WI38 (cell line): ENCODE results near the gene ADAM15.

Experiments used
- H3K4me3 ChIP-seq: 2 replicates; pipeline ENCODE4 v1.5.1; 2011; ENCODE audit warnings: low read depth, mild to moderate bottlenecking, control low read depth, low read length
- TF ChIP-seq, protein P1 (sequence below): IDR thresholded peaks from 2 replicates; pipeline ENCODE4 v1.5.1; 2012; ENCODE audit warnings: low read depth, mild to moderate bottlenecking, control low read depth, low read length

The ADAM15 gene

GRCh38 chr1:155050560-155051341 is at the start of gene ADAM15:
Gene ADAM15, plus strand, starts transcription at chr1:155051316. Its CDS starts 71 bp downstream, at chr1:155051387.
- H3K4me3 ChIP-seq = peak within 1 kb of the TSS; percentile 77
- TF ChIP-seq, protein P1, sequence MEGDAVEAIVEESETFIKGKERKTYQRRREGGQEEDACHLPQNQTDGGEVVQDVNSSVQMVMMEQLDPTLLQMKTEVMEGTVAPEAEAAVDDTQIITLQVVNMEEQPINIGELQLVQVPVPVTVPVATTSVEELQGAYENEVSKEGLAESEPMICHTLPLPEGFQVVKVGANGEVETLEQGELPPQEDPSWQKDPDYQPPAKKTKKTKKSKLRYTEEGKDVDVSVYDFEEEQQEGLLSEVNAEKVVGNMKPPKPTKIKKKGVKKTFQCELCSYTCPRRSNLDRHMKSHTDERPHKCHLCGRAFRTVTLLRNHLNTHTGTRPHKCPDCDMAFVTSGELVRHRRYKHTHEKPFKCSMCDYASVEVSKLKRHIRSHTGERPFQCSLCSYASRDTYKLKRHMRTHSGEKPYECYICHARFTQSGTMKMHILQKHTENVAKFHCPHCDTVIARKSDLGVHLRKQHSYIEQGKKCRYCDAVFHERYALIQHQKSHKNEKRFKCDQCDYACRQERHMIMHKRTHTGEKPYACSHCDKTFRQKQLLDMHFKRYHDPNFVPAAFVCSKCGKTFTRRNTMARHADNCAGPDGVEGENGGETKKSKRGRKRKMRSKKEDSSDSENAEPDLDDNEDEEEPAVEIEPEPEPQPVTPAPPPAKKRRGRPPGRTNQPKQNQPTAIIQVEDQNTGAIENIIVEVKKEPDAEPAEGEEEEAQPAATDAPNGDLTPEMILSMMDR = peak; percentile 90

DNA sequence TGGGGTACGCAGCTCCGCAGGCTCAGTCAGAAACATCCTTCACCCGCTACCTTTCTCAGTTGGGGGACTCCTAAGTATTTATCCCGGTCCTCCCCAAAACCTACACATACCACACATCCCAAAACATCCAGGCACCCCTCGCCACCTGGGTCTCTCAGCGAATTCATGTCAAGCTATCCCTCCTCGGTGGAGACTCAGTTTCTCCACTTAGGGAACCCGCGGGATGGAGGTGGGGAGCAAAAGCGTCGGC is 49.8 kb upstream of the ADAM15 start:
- TF ChIP-seq, protein P1 = no peak
- peak overlapping the region; percentile 81 for H3K4me3 ChIP-seq

DNA sequence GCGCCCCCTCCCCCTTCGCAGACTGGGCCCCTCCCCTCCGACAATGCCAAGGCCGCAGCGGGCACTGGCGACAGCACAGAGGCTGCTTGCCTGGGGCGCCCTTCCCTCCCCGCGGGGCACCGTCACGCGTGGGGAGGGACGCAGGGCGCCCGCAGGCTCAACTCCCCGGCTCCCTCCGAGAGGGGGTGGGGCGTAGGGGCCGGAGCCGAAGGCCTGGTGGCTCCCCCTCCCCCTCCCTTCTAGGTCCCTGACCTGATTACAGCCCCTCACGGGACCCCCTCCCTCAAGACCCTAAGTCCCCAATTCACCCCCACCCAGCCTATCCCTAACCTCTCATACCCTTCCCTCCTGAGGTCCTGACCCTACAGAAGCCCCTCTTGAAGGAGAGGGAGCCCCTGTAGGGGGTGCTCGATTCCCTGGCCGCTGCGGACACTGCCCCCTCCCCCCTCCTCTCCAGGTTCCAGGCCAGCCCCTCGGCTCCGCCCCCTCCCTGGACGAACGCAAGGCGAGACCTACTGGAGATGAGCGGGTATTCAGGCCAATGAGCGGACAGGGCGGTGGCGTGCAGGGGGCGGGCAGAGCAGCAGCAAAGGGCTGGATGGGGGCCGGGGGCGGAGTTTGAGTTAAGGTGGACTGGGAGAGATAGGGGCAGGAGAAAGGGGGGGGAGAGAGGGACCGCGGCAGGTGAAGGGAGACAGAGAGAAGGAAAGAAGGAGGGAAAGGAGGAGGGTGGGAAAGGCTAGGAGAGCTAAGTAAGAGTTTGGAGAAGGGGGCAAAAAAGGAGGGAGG is 49.2 kb upstream of the ADAM15 start:
- H3K4me3 ChIP-seq = peak overlapping the region; percentile 81
- TF ChIP-seq, protein P1 = peak; percentile 41

DNA sequence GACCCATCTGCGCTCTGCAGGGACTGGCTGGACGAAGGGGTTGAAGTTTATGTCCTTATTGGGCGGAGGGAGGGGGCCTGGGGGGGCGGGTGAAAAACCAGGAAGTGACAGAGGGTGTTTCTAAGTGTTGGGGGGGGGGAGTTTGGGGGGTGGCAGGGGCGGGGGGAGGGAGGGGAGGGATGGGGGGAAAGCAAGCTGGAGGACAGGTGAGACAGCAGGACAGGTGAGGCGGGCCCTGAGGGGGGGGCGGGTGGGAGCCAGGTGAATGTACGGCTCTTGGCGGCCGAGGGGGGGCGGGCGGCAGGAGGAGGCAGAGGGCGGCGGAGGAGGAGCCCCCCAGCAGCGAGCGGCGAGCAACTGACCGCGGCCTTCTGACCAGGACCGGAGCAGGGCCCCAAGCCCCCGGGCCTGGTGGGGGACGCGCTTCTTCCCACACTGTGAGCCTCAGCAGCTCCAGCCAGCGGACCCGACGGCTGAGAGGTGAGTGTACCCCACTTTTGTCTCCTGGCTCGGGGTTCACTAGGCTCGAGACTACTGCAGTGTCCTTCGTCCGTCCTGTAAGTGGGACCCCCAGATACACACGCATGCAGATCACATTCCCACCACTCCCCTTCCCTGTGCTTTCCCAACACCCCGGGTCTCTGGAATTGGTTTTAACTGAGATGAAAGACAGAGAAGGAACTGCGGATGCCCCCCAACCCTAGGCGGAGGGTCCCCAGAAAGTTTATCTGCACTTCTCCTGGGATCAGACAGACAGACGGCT is 48.5 kb upstream of the ADAM15 start, which contains the start of gene ZBTB7B:
ZBTB7B (plus strand) TSS at position 339 of the 763 bp plus-strand sequence. CDS start 11,859 bp downstream, outside the sequence.
- H3K4me3 ChIP-seq = peak within 1 kb of the TSS; percentile 87
- TF ChIP-seq, protein P1 = no peak

DNA sequence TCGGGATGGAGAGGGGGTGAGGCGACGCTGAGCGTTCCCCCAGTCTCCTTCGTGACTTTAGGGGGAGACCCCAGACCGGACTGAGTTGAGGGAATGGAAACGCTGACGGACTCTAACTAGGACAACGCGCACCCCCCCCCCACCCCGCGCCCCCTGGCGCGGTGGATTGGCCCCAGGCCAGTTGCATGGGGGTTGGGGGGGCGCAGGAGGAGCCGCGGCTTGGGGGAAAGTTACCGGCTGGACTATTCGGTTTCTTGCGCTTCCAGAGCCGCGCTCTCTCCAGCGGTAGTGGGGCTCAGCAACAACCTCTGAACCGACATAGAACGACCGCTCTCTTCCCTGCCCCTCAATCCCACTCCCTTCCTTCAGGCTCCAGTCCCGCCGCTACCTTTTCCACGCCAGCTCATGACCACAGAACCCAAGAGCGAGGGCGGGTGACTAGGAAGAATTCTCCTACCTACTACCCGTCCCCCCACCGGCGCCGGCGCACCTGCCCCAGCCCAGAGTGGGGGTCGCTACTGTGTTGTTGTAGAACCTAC is 47.8 kb upstream of the ADAM15 start:
- TF ChIP-seq, protein P1 = no peak
- H3K4me3 ChIP-seq = peak overlapping the region; percentile 87

DNA sequence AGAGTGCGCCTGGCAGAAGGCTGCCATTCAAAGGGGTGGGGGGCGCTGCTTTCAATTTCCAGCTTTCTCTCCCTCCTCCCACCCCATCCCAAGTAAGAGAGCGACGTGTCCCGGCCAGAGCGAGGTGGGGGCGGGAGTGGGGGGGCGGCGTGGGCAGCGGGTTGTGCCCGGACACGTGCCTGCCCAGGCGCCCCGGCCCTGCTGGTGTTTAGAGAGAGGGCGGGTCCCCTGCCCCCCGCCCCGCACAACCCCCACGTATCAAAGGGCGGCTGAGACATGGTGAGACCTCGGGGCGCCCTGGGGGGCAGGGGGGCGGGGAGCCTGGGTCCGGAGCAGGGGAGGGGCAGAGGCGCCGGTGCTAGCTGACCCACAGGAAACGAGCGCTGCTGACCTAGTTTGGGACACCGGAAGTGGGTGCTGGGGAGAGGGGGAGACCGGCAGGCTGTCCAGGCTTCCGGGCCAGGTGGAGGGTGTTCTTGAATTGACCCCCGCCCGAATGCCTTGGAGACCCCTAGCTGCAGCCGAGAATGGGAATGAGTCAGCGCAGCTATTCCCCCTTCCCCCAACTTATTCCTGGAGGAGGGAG is 47.3 kb upstream of the ADAM15 start:
- TF ChIP-seq, protein P1 = no peak
- H3K4me3 ChIP-seq = peak overlapping the region; percentile 87
